GM19467 (cell line): Measurements from ENCODE around the gene TES.

ENCODE experiments used
- ATAC-seq: cut with Tn5 transposase; IDR thresholded peaks from one replicate; pipeline ENCODE4 v1.9.1; 2021; ENCODE audit warnings: mild to moderate bottlenecking, moderate library complexity; ENCODE audit not compliant: unreplicated experiment

The TES gene

GRCh38 chr7:116219288-116219687, 8.9 kb downstream of the TES start:
- no peak for ATAC-seq

- no peak for ATAC-seq
Observed at GRCh38 chr7:116219834-116220233, 9.5 kb downstream of the TES start.

GRCh38 chr7:116222501-116222900, 12.2 kb downstream of the TES start:
- ATAC-seq, result no peak

GRCh38 chr7:116223588-116223987, 13.2 kb downstream of the TES start:
- no peak for ATAC-seq

- ATAC-seq, result peak; percentile 39
Observed at GRCh38 chr7:116224492-116225098, 14.3 kb downstream of the TES start.

GRCh38 chr7:116225860-116226259, 15.5 kb downstream of the TES start:
- no peak for ATAC-seq

- ATAC-seq, result no peak
Observed at GRCh38 chr7:116226664-116227063, 16.3 kb downstream of the TES start.

GRCh38 chr7:116227678-116228239, 17.4 kb downstream of the TES start:
- no peak for ATAC-seq

GRCh38 chr7:116228241-116228640, 17.9 kb downstream of the TES start:
- no peak for ATAC-seq

- ATAC-seq, result peak; percentile 45
Observed at GRCh38 chr7:116229366-116229765, 19.0 kb downstream of the TES start.

GRCh38 chr7:116230191-116231005, 20.1 kb downstream of the TES start:
- no peak for ATAC-seq

GRCh38 chr7:116231543-116231942, 21.2 kb downstream of the TES start:
- no peak for ATAC-seq

GRCh38 chr7:116231949-116232348, 21.6 kb downstream of the TES start:
- ATAC-seq, result no peak

- ATAC-seq, result no peak
Observed at GRCh38 chr7:116232350-116232749, 22.0 kb downstream of the TES start.

GRCh38 chr7:116232920-116233319, 22.6 kb downstream of the TES start:
- no peak for ATAC-seq

GRCh38 chr7:116234517-116235200, 24.3 kb downstream of the TES start:
- no peak for ATAC-seq

GRCh38 chr7:116235380-116235779, 25.0 kb downstream of the TES start:
- ATAC-seq, result no peak

- no peak for ATAC-seq
Observed at GRCh38 chr7:116236020-116236630, 25.8 kb downstream of the TES start.

- ATAC-seq, result no peak
Observed at GRCh38 chr7:116239020-116239419, 28.7 kb downstream of the TES start.

GRCh38 chr7:116239434-116239833, 29.1 kb downstream of the TES start:
- ATAC-seq, result no peak

- no peak for ATAC-seq
Observed at GRCh38 chr7:116240024-116240668, 29.8 kb downstream of the TES start.
